OCI-LY3 (cell line): ENCODE results near the gene PREX1.

Experiments
- H2AFZ ChIP-seq: fragments of 200-600, 300-600 bp; shearing (Covaris generic); 2 replicates; pipeline ENCODE4 v1.6.0; 2014; ENCODE audit warnings: antibody characterized with exemption, low read depth, low read length
- H3K27ac ChIP-seq: fragments of 200-600, 300-600 bp; sonication (generic); 2 replicates; pipeline ENCODE4 v1.5.1; 2014; ENCODE audit warnings: mild to moderate bottlenecking, low read length, moderate library complexity, mixed read lengths
- H3K27me3 ChIP-seq: fragments of 200-600, 300-600 bp; sonication (generic); 2 replicates; pipeline ENCODE4 v1.6.1; 2014; ENCODE audit warnings: low read depth, low read length, mixed read lengths
- H3K36me3 ChIP-seq: fragments of 200-600, 300-600 bp; sonication (generic); replicated peaks from 2 replicates; pipeline ENCODE3; 2014; ENCODE audit warnings: low read depth, low read length, mixed read lengths
- H3K4me1 ChIP-seq: fragments of 300-600, 200-600 bp; sonication (generic); 2 replicates; pipeline ENCODE4 v1.6.1; 2014; ENCODE audit warnings: low read length, mixed read lengths
- H3K4me2 ChIP-seq: fragments of 200-600, 300-600 bp; sonication (generic); 2 replicates; pipeline ENCODE4 v1.6.1; 2014; ENCODE audit warnings: low read length, mixed read lengths
- H3K4me3 ChIP-seq: fragments of 300-600, 200-600 bp; sonication (generic); 2 replicates; pipeline ENCODE4 v1.5.1; 2014; ENCODE audit warnings: antibody characterized with exemption, mild to moderate bottlenecking, low read length, moderate library complexity
- H3K79me2 ChIP-seq: fragments of 300-600, 200-600 bp; shearing (Covaris generic); 2 replicates; pipeline ENCODE4 v1.6.1; 2014; ENCODE audit warnings: mild to moderate bottlenecking, low read length, mixed read lengths
- H3K9ac ChIP-seq: fragments of 300-600, 200-600 bp; shearing (Covaris generic); 2 replicates; pipeline ENCODE4 v1.6.0; 2014; ENCODE audit warnings: mild to moderate bottlenecking, low read length, moderate library complexity
- H3K9me3 ChIP-seq: fragments of 200-600, 300-600 bp; shearing (Covaris generic); 2 replicates; pipeline ENCODE4 v1.6.1; 2014; ENCODE audit warnings: low read length, mixed read lengths; ENCODE audit not compliant: insufficient read depth
- H4K20me1 ChIP-seq: fragments of 200-600, 300-600 bp; sonication (generic); 2 replicates; pipeline ENCODE4 v1.6.1; 2016; ENCODE audit warnings: low read length, mixed read lengths; ENCODE audit not compliant: insufficient read depth
- CTCF ChIP-seq: fragments of 200-600, 300-600 bp; sonication (generic); IDR thresholded peaks from 2 replicates; pipeline ENCODE4 v1.5.1; 2014; ENCODE audit warnings: antibody characterized with exemption, low read length, low read depth
- EZH2phosphoT487 ChIP-seq: fragments of 200-600 bp; shearing (Covaris generic); IDR thresholded peaks from 2 replicates; pipeline ENCODE4 v1.6.1; 2018; ENCODE audit warnings: antibody characterized with exemption, mixed run types, low read depth

The PREX1 gene

GRCh38 chr20:48743807-48744206 is 84.0 kb downstream of the PREX1 start:
- no peak for TF ChIP-seq CTCF
- no peak for TF ChIP-seq EZH2phosphoT487
- peaks cover 29% of the 10 kb centered on the region for H3K4me1 ChIP-seq
- no peak overlapping the region for H3K27ac ChIP-seq

GRCh38 chr20:48742912-48743680 is 84.7 kb downstream of the PREX1 start:
- Histone ChIP-seq H4K20me1 (no peaks in the 10 kb centered on the region), H3K79me2 (no peaks in the 10 kb centered on the region), H3K9ac (no peak overlapping the region), H3K36me3 (no peaks in the 10 kb centered on the region), H3K27ac (no peak overlapping the region), H3K9me3 (no peaks in the 10 kb centered on the region), H3K4me2 (no peak overlapping the region), H2AFZ (no peak overlapping the region), H3K4me3 (no peak overlapping the region), H3K27me3 (no peaks in the 10 kb centered on the region), H3K4me1 (peaks cover 29% of the 10 kb centered on the region)
- TF ChIP-seq EZH2phosphoT487: no peak
- TF ChIP-seq CTCF: no peak

More at GRCh38 chr20:48743807-48744206, 84.0 kb downstream of the PREX1 start:
- Histone ChIP-seq H3K36me3 (no peaks in the 10 kb centered on the region), H4K20me1 (peaks cover 4% of the 10 kb centered on the region; the same call in 1 of the 2 replicates), H3K27me3 (no peaks in the 10 kb centered on the region), H2AFZ (no peak overlapping the region), H3K4me3 (no peak overlapping the region), H3K9ac (no peak overlapping the region), H3K9me3 (no peaks in the 10 kb centered on the region), H3K79me2 (no peaks in the 10 kb centered on the region), H3K4me2 (no peak overlapping the region)

GRCh38 chr20:48742233-48742632 is 85.6 kb downstream of the PREX1 start:
- Histone ChIP-seq H3K36me3 (no peaks in the 10 kb centered on the region), H3K9me3 (no peaks in the 10 kb centered on the region), H4K20me1 (no peaks in the 10 kb centered on the region), H3K9ac (no peak overlapping the region), H3K4me1 (peaks cover 29% of the 10 kb centered on the region), H3K79me2 (no peaks in the 10 kb centered on the region), H3K4me2 (no peak overlapping the region), H2AFZ (no peak overlapping the region), H3K27me3 (no peaks in the 10 kb centered on the region), H3K27ac (no peak overlapping the region), H3K4me3 (no peak overlapping the region)
- TF ChIP-seq CTCF (no peak), EZH2phosphoT487 (no peak)

GRCh38 chr20:48741669-48742068 is 86.1 kb downstream of the PREX1 start:
- Histone ChIP-seq H3K79me2 (no peaks in the 10 kb centered on the region), H3K27ac (no peak overlapping the region), H2AFZ (no peak overlapping the region), H4K20me1 (no peaks in the 10 kb centered on the region), H3K9ac (no peak overlapping the region), H3K4me2 (no peak overlapping the region), H3K27me3 (no peaks in the 10 kb centered on the region), H3K36me3 (no peaks in the 10 kb centered on the region), H3K9me3 (no peaks in the 10 kb centered on the region), H3K4me3 (no peak overlapping the region), H3K4me1 (peaks cover 31% of the 10 kb centered on the region)
- no peak for TF ChIP-seq CTCF
